MCF 10A (cell line): Measurements from ENCODE around the gene SPNS3. TPM values are rescaled to one million over a fixed set of nuclear protein-coding genes. Genes with fewer than 3 reads are reported as not detected.

Experiments used
- BruUV-seq: library from RNA; stranded (reverse); fragments of 400-500 nt; replicated peaks from 2 replicates; lab custom pipeline; 2021; lab: Mats Ljungman, UMichigan
- CTCF ChIA-PET: fragments of 300-600 bp; sonication (Branson Sonifier 250); formaldehyde crosslinking; extraction: SDS; loops from one replicate; lab custom pipeline; 2021; ENCODE audit warnings: antibody characterized with exemption, inconsistent platforms; lab: Yijun Ruan, JAX
- POLR2A ChIA-PET: fragments of 300-600, 350-650 bp; sonication (Branson Sonifier 250); formaldehyde crosslinking; extraction: SDS; loops from one replicate; lab custom pipeline; 2020; ENCODE audit warnings: antibody characterized with exemption, inconsistent platforms; lab: Yijun Ruan, JAX
- DNase-seq: peaks from one replicate; pipeline ENCODE4 v3.0.0-alpha.2; 2018; ENCODE audit not compliant: unreplicated experiment
- H3K27ac Mint-ChIP-seq: one replicate; pipeline ENCODE4 v1.8.0; 2022; ENCODE audit warnings: mild to moderate bottlenecking, low read depth, mixed read lengths; ENCODE audit not compliant: unreplicated experiment
- H3K27me3 Mint-ChIP-seq: one replicate; pipeline ENCODE4 v1.8.0; 2022; ENCODE audit warnings: mixed read lengths; ENCODE audit not compliant: insufficient read depth, unreplicated experiment
- H3K36me3 Mint-ChIP-seq: one replicate; pipeline ENCODE4 v1.8.0; 2022; ENCODE audit warnings: mild to moderate bottlenecking, moderate library complexity, mixed read lengths; ENCODE audit not compliant: insufficient read depth, unreplicated experiment
- H3K4me1 Mint-ChIP-seq: one replicate; pipeline ENCODE4 v1.8.0; 2022; ENCODE audit warnings: mixed read lengths; ENCODE audit not compliant: insufficient read depth, unreplicated experiment
- H3K4me3 Mint-ChIP-seq: one replicate; pipeline ENCODE4 v1.8.0; 2022; ENCODE audit warnings: mild to moderate bottlenecking, moderate library complexity, mixed read lengths; ENCODE audit not compliant: unreplicated experiment
- H3K9me3 Mint-ChIP-seq: one replicate; pipeline ENCODE4 v1.8.0; 2022; ENCODE audit warnings: mixed read lengths; ENCODE audit not compliant: unreplicated experiment
- CTCF ChIP-seq: fragments of 200-600 bp; IDR thresholded peaks from one replicate; pipeline ENCODE4 v1.8.0; 2022; ENCODE audit warnings: antibody characterized with exemption, mild to moderate bottlenecking; ENCODE audit not compliant: unreplicated experiment
- intact Hi-C: fragments of 100-400 bp; cut with micrococcal nuclease; formaldehyde crosslinking; loops from 2 replicates; pipeline ENCODE4 v1.14.1; 2022
- total RNA-seq: library from RNA; stranded (reverse); gene quantifications from 2 replicates; pipeline ENCODE4 v1.2.3, GENCODE V29; 2022

SPNS3 gene
- total RNA-seq, 1 experiment from 2014 or later, result not detected

DNA sequence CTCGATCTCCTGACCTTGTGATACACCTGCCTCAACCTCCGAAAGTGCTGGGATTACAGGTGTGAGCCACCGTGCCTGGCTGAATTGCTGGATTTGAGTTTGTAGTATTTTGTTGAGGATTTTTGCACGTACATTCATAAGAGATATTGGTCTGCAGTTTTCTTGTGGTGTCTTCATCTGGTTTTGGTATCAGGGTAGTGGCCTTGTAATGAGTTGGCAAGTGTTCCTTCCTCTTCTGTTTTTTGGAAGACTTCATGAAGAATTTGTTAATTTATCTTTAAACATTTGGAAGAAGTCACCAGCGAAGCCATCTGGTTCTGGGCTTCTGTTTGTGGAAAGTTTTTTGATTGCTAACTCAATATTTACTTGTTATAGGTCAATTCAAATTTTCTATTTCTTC is 26.9 kb downstream of the SPNS3 start:
- no peak overlapping the region for H3K4me3 Mint-ChIP-seq
- peaks cover 42% of the 10 kb centered on the region for H3K27me3 Mint-ChIP-seq
- no TSS peak for BruUV-seq
- peaks cover 17% of the 10 kb centered on the region for H3K9me3 Mint-ChIP-seq
- no peak for TF ChIP-seq CTCF
- intact Hi-C loops, result no loop called here
- CTCF ChIA-PET, result no interaction called here
- no peak overlapping the region for H3K27ac Mint-ChIP-seq
- DNase-seq, result no peak
- POLR2A ChIA-PET, result no interaction called here
- H3K36me3 Mint-ChIP-seq, result no peaks in the 10 kb centered on the region
- no peaks in the 10 kb centered on the region for H3K4me1 Mint-ChIP-seq

DNA sequence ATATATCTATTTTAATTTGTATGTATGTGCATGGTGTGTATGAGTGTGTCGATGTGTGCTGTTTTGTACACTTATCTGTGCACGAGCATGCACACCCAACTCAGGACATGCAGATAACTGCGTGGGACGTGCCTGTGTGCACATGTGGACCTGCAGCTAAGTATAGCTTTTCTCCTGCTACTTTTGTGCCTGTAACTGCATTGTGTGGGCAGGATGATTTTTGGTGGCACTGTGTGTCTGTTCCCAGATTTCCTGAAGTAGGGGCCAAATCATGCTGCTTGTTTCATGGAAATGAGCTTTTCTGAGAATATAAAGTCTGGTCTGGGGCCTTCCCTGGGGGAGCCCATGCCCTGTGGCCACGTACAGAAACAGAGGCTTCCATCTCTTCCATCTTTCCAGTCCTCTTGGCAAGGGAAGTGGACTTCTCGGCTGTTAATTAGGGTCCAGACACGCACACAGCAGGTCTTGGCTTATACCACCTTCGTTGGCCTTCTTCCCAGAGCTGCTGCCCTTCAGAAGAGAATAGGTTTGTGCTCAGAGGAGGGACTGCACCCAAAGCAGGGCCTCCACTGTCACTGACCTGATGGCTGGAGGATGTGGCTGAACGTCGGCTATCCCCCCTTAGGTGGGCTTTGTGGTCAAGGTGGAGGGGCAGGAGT is 30.2 kb downstream of the SPNS3 start:
- TF ChIP-seq CTCF, result no peak
- H3K9me3 Mint-ChIP-seq, result peaks cover 17% of the 10 kb centered on the region
- H3K27ac Mint-ChIP-seq, result no peak overlapping the region
- H3K36me3 Mint-ChIP-seq, result no peaks in the 10 kb centered on the region
- no TSS peak for BruUV-seq
- H3K4me3 Mint-ChIP-seq, result no peak overlapping the region
- intact Hi-C loops, result no loop called here
- ChIA-PET CTCF (interaction anchor here (0.6 kb wide), 1 partner anchor 38 kb away, joined by 3 read pairs; no protein-coding TSS in a partner anchor), POLR2A (no interaction called here)
- H3K27me3 Mint-ChIP-seq, result peaks cover 27% of the 10 kb centered on the region
- DNase-seq, result no peak
- H3K4me1 Mint-ChIP-seq, result no peaks in the 10 kb centered on the region

DNA sequence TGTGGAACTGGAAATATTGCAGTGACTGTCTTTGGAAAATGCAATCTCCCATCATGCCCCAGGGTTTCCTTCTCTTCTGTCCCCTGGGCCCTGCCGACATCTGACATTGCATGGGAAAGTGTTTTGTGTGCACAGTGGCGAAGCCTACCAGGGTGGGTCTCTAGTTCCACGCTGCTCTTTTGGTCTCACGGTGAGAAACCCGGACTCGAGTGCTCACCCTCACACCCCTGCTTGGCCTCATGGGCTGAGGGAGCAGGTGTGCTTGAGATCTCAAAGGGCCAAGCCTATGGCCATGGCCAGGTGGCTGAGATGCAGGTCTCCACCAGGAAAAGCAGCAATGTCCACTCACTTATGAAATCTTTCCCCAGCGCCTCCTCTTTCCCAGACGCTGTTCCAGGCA is 32.0 kb downstream of the SPNS3 start:
- CTCF ChIA-PET, result interaction anchor here (0.6 kb wide), 1 partner anchor 599 kb away, joined by 5 read pairs; no protein-coding TSS in a partner anchor

DNA sequence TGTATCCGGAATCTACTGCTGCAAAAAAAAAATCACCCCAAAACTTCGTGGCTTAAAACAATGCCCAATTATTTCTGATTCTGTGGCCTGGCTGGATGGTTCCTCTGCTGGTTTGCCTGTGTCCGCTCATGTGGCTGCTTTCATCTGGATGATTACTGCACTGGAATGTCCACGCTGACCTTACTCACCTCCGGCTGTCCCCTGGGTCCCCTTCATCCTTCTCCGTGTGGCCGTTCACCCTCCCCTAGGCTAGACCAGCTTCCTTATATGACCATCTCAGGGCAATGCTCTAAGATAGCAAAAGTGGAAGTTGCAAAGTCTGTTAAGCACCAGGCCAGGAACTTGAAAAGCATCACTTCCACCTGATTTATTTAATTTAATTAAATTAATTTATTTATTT is 33.5 kb downstream of the SPNS3 start:
- H3K36me3 Mint-ChIP-seq, result no peaks in the 10 kb centered on the region
- POLR2A ChIA-PET, result no interaction called here

More for the DNA sequence above, 32.0 kb downstream of the SPNS3 start:
- TF ChIP-seq CTCF, result no peak
- intact Hi-C loops, result no loop called here
- H3K4me3 Mint-ChIP-seq, result no peak overlapping the region
- no peak overlapping the region for H3K27ac Mint-ChIP-seq
- BruUV-seq, result no TSS peak
- H3K4me1 Mint-ChIP-seq, result no peaks in the 10 kb centered on the region
- H3K9me3 Mint-ChIP-seq, result peaks cover 2% of the 10 kb centered on the region
- POLR2A ChIA-PET, result no interaction called here
- peaks cover 13% of the 10 kb centered on the region for H3K27me3 Mint-ChIP-seq
- no peak for DNase-seq
- no peaks in the 10 kb centered on the region for H3K36me3 Mint-ChIP-seq

More for the DNA sequence above, 33.5 kb downstream of the SPNS3 start:
- no peak overlapping the region for H3K27ac Mint-ChIP-seq
- no peak for DNase-seq
- TF ChIP-seq CTCF, result no peak
- no TSS peak for BruUV-seq
- intact Hi-C loops, result no loop called here
- no peaks in the 10 kb centered on the region for H3K4me1 Mint-ChIP-seq
- peaks cover 8% of the 10 kb centered on the region for H3K27me3 Mint-ChIP-seq
- CTCF ChIA-PET, result no interaction called here
- no peaks in the 10 kb centered on the region for H3K9me3 Mint-ChIP-seq
- H3K4me3 Mint-ChIP-seq, result no peak overlapping the region
